ENCODE measurements around the gene GSTA2.
"Not testable (repeated sequence)": the region's sequence is repeated elsewhere in the genome, so short reads cannot be mapped to it uniquely, and the experiment has no call there.

The GSTA2 gene

GRCh38 chr6:52759085-52759484 is 4.2 kb downstream of the GSTA2 start:
- no peak for DNase-seq

DNA sequence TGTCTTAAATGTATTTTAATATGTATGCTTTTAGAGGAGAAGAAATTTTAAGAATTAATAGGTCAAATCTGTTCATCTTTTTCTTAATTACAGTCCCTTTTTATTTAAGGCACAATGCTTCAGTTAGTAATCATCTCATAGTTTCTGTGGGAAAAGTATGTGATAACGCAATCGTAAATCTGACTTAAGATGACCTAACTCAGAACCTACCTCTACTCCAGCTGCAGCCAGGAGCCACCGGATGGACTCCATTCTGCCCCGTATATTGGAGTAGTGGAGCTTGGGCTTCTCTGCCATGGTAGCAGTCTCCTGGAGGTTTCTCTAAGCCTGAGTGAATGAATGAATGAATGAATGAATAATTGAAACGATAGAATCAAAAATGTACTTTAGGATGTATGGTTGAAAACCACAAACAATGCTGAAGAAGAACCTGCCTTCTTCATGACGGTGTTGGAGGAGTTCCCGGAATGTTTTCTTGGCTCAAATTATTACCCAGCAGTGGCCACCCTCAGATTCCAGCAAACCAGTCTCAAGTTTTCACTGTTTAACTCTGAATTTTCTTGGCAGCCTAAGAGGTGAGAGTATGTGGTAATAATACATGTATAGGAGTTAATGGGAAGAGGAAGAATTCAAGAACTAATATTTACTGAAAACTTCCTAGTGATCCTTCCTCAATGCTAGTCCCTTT is 5.5 kb downstream of the GSTA2 start:
- DNase-seq: not testable (repeated sequence)

- DNase-seq: no peak
Measured at GRCh38 chr6:52754443-52754842, 8.8 kb downstream of the GSTA2 start.

DNA sequence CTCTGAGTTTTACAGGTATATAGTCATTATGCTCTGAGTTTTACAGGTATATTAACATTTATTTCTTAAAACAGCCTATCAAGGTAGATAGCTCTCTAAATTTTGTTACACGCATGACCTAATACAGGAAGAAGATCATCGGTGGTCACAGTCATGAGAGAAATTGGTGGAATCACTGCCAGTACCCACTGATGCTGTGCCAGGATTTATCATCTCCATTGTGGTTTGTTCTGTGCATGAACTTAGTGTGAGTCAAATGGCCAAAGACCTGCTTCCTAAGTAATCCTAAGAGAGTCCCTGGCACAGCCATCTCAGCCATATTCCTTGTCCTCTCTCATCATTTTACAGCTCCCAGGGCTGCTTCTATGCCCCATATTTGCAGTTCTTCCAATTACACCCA is 10.1 kb downstream of the GSTA2 start:
- DNase-seq: not testable (repeated sequence)

DNA sequence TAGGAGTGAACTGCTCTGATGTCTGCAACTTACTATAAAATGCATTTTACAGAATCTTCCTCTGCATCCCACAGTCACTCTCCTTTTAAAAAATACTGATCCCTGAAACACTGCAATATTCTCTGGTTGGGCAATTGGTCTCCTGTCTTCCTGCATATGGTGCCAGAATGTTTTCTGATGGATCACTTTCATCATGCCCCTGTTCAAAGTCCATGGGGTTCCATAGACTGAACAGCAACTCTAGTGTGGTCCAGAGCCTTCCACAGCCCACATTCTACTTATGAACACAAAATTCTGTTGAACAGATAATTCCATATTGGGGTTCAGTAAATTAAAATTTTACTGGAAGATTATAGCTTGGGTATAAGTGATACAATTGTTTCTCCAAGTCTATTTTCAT is 11.0 kb downstream of the GSTA2 start:
- no peak for DNase-seq

DNA sequence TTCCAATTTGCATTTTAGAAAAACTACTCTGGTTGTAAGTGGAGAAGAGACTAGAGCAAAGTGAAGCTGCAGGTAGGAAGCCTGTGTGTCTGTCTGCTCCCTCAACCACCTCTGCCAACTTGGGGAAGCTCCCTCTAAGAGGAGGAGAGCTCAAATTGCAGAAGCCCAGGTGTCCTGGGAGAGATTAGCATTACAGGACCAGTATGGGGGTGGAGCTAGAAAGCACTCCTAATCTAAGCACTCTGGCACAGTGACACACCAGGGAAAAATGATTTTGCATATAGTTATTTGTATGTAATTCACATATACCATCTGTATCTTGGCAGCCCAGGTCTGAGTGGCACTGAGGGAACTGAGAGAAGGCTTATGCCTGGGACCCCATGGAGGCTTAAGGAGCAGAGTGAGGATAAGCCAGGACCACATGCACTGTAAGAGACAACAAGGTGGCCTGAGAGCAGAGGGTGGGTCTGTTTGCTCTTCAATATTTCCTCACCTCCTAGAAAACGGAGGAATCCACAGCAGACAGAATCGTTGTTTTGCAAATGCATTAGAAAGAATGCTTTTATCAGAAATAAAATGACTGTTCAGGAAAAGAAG is 13.6 kb downstream of the GSTA2 start:
- DNase-seq: no peak

GRCh38 chr6:52747301-52747700 is 16.0 kb downstream of the GSTA2 start:
- DNase-seq: not testable (repeated sequence)

DNA sequence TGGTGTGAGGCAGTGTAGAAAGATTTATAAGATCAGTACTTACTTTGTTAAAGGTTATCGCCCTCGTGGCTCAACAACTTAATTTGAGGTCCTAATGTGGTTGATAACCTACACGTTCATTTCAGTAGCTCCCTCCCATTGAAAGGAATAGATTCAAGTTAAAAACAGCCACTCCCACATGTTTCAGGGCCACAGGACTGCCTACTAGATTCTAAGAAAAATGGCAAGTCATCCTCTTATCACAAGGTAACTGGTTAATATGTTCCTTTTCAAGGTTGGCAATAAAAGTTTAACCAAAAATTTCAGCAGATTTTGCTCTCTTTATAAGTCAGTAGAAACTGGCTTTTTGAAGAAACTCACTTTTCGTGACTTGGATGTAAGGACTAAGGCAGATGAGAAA is 17.1 kb downstream of the GSTA2 start:
- DNase-seq: no peak

GRCh38 chr6:52745764-52746201 is 17.5 kb downstream of the GSTA2 start:
- no peak for DNase-seq

GRCh38 chr6:52741872-52742271 is 21.4 kb downstream of the GSTA2 start:
- DNase-seq: no peak

- no peak for DNase-seq
Measured at GRCh38 chr6:52739627-52740026, 23.6 kb downstream of the GSTA2 start.

- no peak for DNase-seq
Measured at GRCh38 chr6:52739134-52739533, 24.1 kb downstream of the GSTA2 start.

GRCh38 chr6:52736145-52736544 is 27.1 kb downstream of the GSTA2 start:
- DNase-seq: no peak

DNA sequence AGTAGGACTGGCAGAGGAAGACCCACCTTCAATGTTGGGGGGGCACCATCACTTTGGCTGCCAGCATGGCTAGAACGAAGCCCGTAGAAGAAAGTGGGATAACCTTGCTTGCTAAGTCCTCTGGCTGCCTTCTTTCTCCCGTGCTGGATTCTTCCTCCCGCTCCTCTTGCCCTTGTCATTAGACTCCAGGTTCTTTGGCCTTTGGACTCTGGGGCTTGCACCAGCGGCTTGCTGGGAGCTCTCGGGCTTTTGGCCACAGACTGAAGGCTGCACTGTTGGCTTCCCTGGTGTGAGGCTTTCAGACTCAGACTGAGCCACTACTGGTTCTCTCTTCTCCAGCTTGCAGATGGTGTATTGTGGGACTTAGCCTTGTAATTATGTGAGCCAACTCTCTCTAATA is 28.2 kb downstream of the GSTA2 start:
- DNase-seq: no peak

DNA sequence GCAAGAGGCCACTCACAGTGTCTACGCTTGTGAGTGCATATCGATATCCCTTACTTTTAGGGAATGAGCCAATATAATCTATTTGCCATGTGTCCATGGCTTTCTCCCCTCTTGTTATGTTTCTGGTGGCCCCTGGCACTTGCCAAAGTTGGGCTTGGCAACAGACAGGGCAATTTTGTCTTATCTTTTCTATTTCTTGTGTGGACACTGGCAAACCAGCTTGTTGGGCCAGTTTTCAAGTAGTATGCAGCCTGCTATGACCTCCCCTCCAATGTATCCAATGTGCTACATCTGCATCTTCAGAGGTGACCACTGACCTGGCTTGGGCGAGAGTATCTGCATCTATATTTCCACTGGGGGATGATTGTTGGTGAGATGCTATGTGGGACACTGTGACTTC is 29.2 kb downstream of the GSTA2 start:
- no peak for DNase-seq

DNA sequence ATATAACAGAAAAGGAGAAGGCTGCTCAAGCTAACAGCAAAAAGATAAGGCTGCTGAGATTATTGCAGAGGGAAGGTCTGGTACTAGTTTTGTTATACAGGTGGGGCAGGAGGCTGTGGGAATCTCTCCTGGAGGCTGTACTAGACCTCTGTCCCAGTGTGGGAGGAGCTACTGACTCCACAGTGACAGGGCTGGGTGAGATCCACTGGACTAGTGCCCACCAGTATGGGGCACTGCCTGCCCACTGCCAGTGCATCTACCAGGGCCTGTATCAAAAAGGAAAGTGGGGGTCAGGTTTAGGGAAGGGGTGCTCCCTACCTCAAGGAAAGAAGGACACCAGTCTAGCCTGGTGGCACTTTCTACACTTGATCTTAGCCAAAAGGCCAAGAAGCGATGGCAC is 30.1 kb downstream of the GSTA2 start:
- no peak for DNase-seq

- no peak for DNase-seq
Measured at GRCh38 chr6:52731719-52732118, 31.6 kb downstream of the GSTA2 start.

DNA sequence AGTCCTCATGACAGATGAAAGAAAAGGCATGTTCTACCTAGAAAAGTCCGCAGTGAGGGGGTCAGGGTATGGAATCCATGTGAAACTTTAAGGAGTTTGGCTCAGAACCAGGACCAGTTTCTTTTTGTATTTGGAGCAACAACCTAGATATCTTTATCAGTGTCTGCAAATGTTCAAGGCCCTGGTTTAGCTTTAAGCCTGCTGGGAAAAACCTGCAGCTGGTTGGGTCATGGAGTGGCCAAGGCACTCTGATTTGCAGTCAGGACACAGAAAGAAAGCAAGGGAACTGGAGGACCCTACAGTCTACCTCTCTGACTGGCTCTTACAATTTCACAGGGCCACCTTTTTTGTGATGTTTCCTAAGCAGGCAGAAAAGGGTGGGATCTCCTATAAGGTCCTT is 33.7 kb downstream of the GSTA2 start:
- DNase-seq: no peak

GRCh38 chr6:52728394-52728793 is 34.9 kb downstream of the GSTA2 start:
- DNase-seq: no peak

DNA sequence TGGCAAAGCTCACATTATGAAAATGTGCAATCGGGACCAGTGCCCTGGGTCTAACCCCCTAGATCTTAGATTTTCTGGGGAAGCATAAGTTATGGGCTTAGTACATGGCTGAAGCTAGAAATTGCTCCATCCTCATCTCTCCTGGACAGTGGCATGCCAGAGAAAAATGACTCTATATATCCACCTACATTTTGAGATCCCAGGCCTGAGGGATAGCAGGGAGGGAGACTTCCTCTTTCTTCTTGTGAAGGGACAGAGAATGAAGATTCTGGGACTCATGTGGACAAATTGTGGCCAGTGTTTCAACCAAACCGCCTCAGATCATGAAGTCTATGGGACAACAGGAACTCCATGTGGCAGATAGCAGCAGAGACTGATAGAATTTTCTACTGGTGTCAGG is 35.4 kb downstream of the GSTA2 start:
- no peak for DNase-seq

- DNase-seq: no peak
Measured at GRCh38 chr6:52726741-52727535, 36.3 kb downstream of the GSTA2 start.

- DNase-seq: no peak
Measured at GRCh38 chr6:52726193-52726542, 37.1 kb downstream of the GSTA2 start.

DNA sequence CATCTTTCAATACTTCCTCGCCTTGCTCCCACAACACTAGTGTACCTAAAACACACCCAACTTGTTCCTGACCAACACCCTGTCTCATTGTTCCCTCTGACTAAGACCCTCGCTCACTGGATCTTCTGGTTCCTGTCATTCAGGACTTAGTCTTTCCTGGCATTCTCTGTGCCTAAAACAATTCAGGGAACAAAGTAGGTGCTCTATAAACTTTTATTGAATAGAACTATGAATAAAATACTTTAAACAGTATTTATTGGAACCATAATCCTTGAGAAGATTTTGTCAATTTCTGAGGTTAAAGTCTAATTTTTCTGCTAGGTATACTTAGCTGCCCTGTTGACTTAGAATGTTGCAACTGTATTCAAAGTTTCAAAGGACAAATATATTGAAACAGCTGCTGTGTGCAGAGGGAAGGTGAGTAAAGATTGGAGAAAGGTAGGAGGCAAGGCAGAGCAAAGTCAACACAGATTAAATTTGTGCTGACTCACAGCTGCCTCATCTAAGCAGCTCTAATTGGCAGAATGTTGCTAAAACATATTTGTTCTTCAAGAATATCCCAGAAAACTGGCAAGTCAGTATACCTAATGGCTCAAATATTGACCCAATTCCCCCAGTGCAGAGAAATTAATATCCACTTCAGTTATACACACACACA is 37.6 kb downstream of the GSTA2 start:
- no peak for DNase-seq

Measured in C1 segment of cervical spinal cord (tissue), 14 donors.